Measurements from ENCODE around the gene C17orf78.
"Not testable (repeated sequence)": the region's sequence is repeated elsewhere in the genome, so short reads cannot be mapped to it uniquely, and the experiment has no call there.

Gene C17orf78

GRCh38 chr17:37429039-37429438 is 53.3 kb downstream of the C17orf78 start:
- DNase-seq (ENCODE audit: extremely low spot score, insufficient read length, low read depth) (no peak), FAIRE-seq (no peak)

- no peak for DNase-seq (ENCODE audit: extremely low spot score, insufficient read length, low read depth)
- no peak for FAIRE-seq
Measured at GRCh38 chr17:37429453-37429852, 53.7 kb downstream of the C17orf78 start.

- no peak for DNase-seq (ENCODE audit: extremely low spot score, insufficient read length, low read depth)
Measured at GRCh38 chr17:37430051-37430627, 54.4 kb downstream of the C17orf78 start.

GRCh38 chr17:37432671-37433070 is 56.9 kb downstream of the C17orf78 start:
- DNase-seq (ENCODE audit: extremely low spot score, insufficient read length, low read depth) (no peak), FAIRE-seq (no peak)

More at GRCh38 chr17:37430051-37430627, 54.4 kb downstream of the C17orf78 start:
- FAIRE-seq: no peak

- FAIRE-seq (no peak), DNase-seq (ENCODE audit: extremely low spot score, insufficient read length, low read depth) (no peak)
Measured at GRCh38 chr17:37438141-37438540, 62.4 kb downstream of the C17orf78 start.

- FAIRE-seq (no peak), DNase-seq (ENCODE audit: extremely low spot score, insufficient read length, low read depth) (no peak)
Measured at GRCh38 chr17:37440424-37440823, 64.6 kb downstream of the C17orf78 start.

GRCh38 chr17:37441369-37442014 is 65.7 kb downstream of the C17orf78 start:
- peak; percentile 28 for DNase-seq (ENCODE audit: extremely low spot score, insufficient read length, low read depth)
- FAIRE-seq: not testable (repeated sequence)
